Activated T-cell treated with anti-CD3 and anti-CD28 coated beads, Interleukin-2, amount 50 U/mL, for 24 hours (primary cell): ENCODE results near the gene ARHGAP6.

Source experiments
- DNase-seq: peaks from one replicate; pipeline ENCODE4 v3.0.0-alpha.2; 2020
- H3K27ac Mint-ChIP-seq: 2 replicates; pipeline ENCODE4 v1.8.0; 2020; ENCODE audit warnings: mild to moderate bottlenecking, mixed read lengths
- H3K27me3 Mint-ChIP-seq: 2 replicates; pipeline ENCODE4 v1.8.0; 2020; ENCODE audit warnings: mixed read lengths
- H3K36me3 Mint-ChIP-seq: 2 replicates; pipeline ENCODE4 v1.8.0; 2020; ENCODE audit warnings: low read depth, mixed read lengths
- H3K4me1 Mint-ChIP-seq: 2 replicates; pipeline ENCODE4 v1.8.0; 2020; ENCODE audit warnings: low read depth, mixed read lengths
- H3K4me3 Mint-ChIP-seq: 2 replicates; pipeline ENCODE4 v1.8.0; 2020; ENCODE audit warnings: mild to moderate bottlenecking, moderate library complexity, mixed read lengths
- H3K9me3 Mint-ChIP-seq: 2 replicates; pipeline ENCODE4 v1.8.0; 2020; ENCODE audit warnings: mixed read lengths

The ARHGAP6 gene

DNA sequence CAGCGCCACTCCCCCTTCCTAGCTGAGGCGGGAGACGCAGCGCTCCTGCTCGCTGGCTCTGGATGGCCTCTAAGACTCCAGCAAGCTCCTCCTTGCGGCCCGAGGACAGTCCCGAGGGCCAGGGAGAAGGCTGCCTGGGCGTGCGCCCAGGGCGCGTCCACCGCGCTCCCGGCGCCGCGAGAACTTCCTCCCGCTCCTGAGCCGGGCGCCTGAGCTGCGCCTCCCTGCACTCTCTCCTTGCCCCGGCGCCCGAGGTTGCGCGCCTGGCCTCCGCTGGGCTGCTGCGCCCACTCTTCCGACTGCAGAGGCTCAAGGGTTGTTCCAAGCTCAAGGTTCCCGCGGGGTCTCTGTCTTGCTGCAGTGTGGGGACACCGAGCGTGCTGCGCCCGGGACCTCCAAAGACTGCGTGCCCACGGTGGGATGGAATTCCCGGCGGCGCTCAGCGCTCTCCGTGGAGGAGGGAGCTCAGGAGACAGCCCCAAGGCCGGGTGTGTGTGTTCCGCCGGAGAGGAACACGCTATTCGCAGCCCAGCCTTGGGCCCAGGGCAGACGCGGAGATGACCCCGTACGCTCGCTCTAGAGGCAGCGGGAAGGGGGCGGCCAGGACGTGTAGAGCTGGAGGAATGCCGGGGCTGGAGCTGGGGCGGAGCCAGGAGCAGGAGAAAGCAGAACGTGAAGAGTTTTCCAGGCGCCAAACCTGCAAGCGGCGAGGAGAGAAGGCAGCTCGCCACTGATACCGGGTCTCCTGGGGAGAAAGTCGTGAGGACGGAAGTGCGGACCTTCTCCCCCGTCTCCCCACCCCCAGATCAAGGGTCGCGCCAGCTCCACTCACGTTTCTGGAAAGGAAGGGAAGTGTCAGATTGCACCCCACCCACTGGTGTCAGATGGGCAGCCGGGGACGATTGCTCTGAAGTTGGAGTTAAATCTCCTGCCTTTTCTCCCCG, at the start of gene ARHGAP6:
TSS of gene ARHGAP6 (minus strand) at position 753 of the 944 bp plus-strand sequence. CDS start 1,092 bp downstream, outside the sequence.
- Mint-ChIP-seq H3K4me1 (peaks cover 11% of the 10 kb centered on the region), H3K4me3 (peak within 1 kb of the TSS; percentile 32), H3K27ac (no peak within 1 kb of the TSS), H3K9me3 (no peaks in the 10 kb centered on the region), H3K27me3 (peaks cover 89% of the 10 kb centered on the region), H3K36me3 (no peaks in the 10 kb centered on the region)
- DNase-seq, result no peak

GRCh38 chrX:11704725-11705495, 39.2 kb upstream of the ARHGAP6 start:
- Mint-ChIP-seq H3K4me1 (no peaks in the 10 kb centered on the region), H3K36me3 (no peaks in the 10 kb centered on the region)

GRCh38 chrX:11703855-11704254, 38.1 kb upstream of the ARHGAP6 start:
- Mint-ChIP-seq H3K36me3 (no peaks in the 10 kb centered on the region), H3K27me3 (peaks cover 37% of the 10 kb centered on the region), H3K27ac (no peak overlapping the region), H3K4me1 (no peaks in the 10 kb centered on the region), H3K4me3 (no peak overlapping the region), H3K9me3 (no peaks in the 10 kb centered on the region)
- no peak for DNase-seq

More at GRCh38 chrX:11704725-11705495, 39.2 kb upstream of the ARHGAP6 start:
- Mint-ChIP-seq H3K4me3 (no peak overlapping the region), H3K27ac (no peak overlapping the region), H3K9me3 (no peaks in the 10 kb centered on the region), H3K27me3 (peaks cover 37% of the 10 kb centered on the region)
- DNase-seq, result no peak

DNA sequence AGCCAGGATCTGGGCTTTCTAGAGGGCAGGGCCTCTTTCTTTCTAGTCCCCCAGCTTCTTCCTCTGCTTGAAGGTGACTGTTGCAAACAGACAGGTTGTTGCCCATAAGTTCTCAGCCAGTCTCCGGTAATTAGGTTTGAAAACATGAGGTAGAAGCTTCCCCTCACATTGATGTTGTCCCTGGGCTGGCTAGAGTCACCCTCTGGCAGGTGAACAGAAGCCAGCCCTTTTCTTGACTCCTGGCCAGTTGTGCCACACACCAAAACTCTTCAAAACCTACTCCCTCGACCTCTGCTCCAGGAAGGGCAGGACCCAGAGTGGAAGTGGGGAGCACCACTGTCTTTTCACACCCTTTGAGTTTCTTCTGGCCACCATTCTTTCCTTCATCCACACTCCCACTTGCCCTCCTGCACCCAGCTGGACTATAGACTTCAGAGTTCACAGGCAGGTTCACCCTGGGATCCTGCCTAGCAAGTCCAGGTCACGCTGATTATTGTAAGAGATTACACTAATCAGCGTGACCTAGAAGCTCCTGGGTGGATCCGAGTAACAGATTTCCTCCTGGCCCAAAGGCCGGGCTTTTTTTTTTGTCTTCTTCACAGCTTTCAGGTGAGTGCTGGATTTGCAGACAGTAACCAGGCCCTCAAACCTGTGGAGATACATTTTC, 37.4 kb upstream of the ARHGAP6 start:
- H3K27ac Mint-ChIP-seq, result no peak overlapping the region

DNA sequence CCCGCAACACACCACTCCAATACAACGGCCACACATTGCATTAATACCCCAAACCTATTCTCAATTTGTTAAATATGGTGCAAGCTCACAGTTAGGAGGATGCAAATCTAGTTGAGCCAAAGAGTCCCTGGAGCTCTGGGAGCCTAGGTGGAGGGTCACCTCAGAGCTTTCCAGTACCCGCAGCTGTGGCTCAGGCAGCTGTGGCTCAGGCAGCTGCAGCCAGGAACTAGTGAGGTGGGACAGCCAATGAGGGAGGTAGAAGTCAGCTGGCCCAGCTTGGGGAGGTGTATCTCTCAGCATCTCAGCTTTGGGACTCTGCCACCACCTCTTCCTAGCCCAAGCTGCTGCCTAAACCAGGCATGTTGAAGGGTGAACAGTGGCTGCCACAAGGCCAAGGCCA, 36.7 kb upstream of the ARHGAP6 start:
- DNase-seq, result no peak
- H3K36me3 Mint-ChIP-seq, result no peaks in the 10 kb centered on the region

More for the DNA sequence above, 37.4 kb upstream of the ARHGAP6 start:
- Mint-ChIP-seq H3K27me3 (peaks cover 42% of the 10 kb centered on the region), H3K36me3 (no peaks in the 10 kb centered on the region), H3K9me3 (no peaks in the 10 kb centered on the region), H3K4me1 (no peaks in the 10 kb centered on the region), H3K4me3 (no peak overlapping the region)
- DNase-seq, result no peak

DNA sequence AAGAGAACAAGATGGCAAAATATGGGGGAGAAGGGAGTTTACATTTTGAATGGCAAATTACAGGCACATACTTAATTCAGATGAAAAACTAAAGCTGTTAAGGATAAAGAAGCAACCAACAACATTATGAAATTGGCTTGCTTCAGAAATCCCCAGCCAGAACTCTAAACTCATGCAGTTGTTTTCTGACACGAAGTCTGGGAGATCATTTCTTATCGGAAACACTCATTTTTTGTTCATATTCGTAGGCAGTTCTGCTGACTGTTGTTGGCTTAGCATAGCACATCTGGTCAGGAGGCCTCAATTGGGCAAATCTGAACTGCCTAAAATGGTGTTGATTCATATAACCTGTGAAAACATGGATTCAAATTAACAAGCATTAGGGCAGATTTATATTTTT, 33.0 kb upstream of the ARHGAP6 start:
- peaks cover 47% of the 10 kb centered on the region for H3K27me3 Mint-ChIP-seq
- H3K36me3 Mint-ChIP-seq, result no peaks in the 10 kb centered on the region
- H3K9me3 Mint-ChIP-seq, result no peaks in the 10 kb centered on the region
- no peaks in the 10 kb centered on the region for H3K4me1 Mint-ChIP-seq
- no peak for DNase-seq
- no peak overlapping the region for H3K4me3 Mint-ChIP-seq
- H3K27ac Mint-ChIP-seq, result no peak overlapping the region

More for the DNA sequence above, 36.7 kb upstream of the ARHGAP6 start:
- no peak overlapping the region for H3K4me3 Mint-ChIP-seq
- H3K27ac Mint-ChIP-seq, result no peak overlapping the region
- H3K9me3 Mint-ChIP-seq, result no peaks in the 10 kb centered on the region
- no peaks in the 10 kb centered on the region for H3K4me1 Mint-ChIP-seq
- peaks cover 47% of the 10 kb centered on the region for H3K27me3 Mint-ChIP-seq

- Mint-ChIP-seq H3K4me3 (no peak overlapping the region), H3K4me1 (no peaks in the 10 kb centered on the region), H3K27me3 (peaks cover 47% of the 10 kb centered on the region), H3K27ac (no peak overlapping the region), H3K36me3 (no peaks in the 10 kb centered on the region), H3K9me3 (peaks cover 3% of the 10 kb centered on the region)
- DNase-seq, result no peak
Measured at GRCh38 chrX:11688201-11688600, 22.5 kb upstream of the ARHGAP6 start.

GRCh38 chrX:11687157-11687556, 21.4 kb upstream of the ARHGAP6 start:
- Mint-ChIP-seq H3K36me3 (no peaks in the 10 kb centered on the region), H3K4me3 (no peak overlapping the region), H3K4me1 (no peaks in the 10 kb centered on the region), H3K27me3 (peaks cover 45% of the 10 kb centered on the region), H3K27ac (no peak overlapping the region), H3K9me3 (peaks cover 3% of the 10 kb centered on the region)
- DNase-seq, result no peak

DNA sequence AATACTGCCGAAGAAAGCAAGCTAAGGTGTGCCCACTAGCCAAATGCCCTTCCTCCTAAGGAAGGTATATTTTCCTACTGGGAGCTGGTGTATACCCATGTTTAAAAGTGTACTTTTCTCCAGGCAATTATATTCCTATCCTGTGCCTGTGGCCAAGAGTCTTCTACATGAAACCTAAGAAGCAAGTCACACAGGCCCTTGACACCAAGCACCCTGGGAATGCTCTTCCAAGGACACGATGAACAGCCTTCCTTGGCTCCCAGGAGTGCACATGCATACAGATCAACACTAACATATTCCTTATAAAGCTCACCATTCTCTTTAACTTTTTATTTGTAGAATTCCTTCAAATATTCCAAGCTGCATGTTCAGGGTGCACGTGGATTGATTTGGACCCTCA, 17.3 kb upstream of the ARHGAP6 start:
- Mint-ChIP-seq H3K4me3 (no peak overlapping the region), H3K27ac (no peak overlapping the region), H3K4me1 (no peaks in the 10 kb centered on the region), H3K36me3 (no peaks in the 10 kb centered on the region), H3K9me3 (no peaks in the 10 kb centered on the region), H3K27me3 (peaks cover 36% of the 10 kb centered on the region)
- DNase-seq, result no peak

DNA sequence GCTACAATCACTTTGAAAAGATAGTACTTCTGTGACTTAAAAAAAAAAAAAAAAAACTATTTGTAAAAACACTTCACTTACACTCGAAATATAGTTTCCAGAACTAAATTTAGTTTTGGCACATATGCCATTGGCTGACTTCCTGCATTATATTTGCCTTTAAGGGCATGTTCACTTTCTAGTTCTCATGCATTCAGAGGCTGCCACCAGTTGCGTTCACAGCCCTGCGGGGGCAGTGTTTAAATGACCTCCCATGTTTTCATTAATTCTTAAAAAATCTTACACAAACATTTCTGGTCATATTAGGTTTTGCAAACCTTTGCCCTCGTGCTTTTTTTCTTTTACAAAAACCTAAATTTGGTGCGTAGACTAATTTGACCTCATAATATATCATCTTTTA, 12.4 kb upstream of the ARHGAP6 start:
- Mint-ChIP-seq H3K4me1 (no peaks in the 10 kb centered on the region), H3K4me3 (no peak overlapping the region), H3K27ac (no peak overlapping the region)

GRCh38 chrX:11672213-11672612, 6.5 kb upstream of the ARHGAP6 start:
- Mint-ChIP-seq H3K9me3 (no peaks in the 10 kb centered on the region), H3K27me3 (peaks cover 86% of the 10 kb centered on the region), H3K27ac (no peak overlapping the region), H3K4me1 (no peaks in the 10 kb centered on the region), H3K36me3 (no peaks in the 10 kb centered on the region), H3K4me3 (no peak overlapping the region)
- no peak for DNase-seq

More for the DNA sequence above, 12.4 kb upstream of the ARHGAP6 start:
- Mint-ChIP-seq H3K36me3 (no peaks in the 10 kb centered on the region), H3K9me3 (no peaks in the 10 kb centered on the region), H3K27me3 (peaks cover 59% of the 10 kb centered on the region)
- DNase-seq, result no peak

DNA sequence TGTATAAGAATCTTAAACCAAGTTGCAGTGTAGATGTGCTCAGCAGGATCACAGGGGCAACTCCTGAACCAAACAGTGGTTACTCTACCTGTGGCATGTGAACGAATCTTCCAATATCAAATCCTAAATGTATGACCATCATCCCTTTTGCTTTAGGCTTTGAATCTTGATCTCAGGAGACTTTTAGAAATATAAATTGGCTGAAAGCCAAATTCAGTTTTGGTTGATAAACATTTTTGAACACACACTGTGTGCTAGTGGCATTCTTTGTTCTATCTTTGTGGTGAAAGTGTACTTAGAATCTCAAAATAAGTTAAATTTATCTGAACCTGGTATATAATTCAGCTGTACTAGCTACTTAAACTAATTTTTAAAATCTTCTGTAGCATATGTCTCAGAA, 4.6 kb upstream of the ARHGAP6 start:
- DNase-seq, result no peak
- H3K9me3 Mint-ChIP-seq, result no peaks in the 10 kb centered on the region
- H3K27me3 Mint-ChIP-seq, result peaks cover 87% of the 10 kb centered on the region
- H3K36me3 Mint-ChIP-seq, result no peaks in the 10 kb centered on the region
- peaks cover 5% of the 10 kb centered on the region for H3K4me1 Mint-ChIP-seq
- H3K4me3 Mint-ChIP-seq, result no peak overlapping the region
- H3K27ac Mint-ChIP-seq, result no peak overlapping the region

DNA sequence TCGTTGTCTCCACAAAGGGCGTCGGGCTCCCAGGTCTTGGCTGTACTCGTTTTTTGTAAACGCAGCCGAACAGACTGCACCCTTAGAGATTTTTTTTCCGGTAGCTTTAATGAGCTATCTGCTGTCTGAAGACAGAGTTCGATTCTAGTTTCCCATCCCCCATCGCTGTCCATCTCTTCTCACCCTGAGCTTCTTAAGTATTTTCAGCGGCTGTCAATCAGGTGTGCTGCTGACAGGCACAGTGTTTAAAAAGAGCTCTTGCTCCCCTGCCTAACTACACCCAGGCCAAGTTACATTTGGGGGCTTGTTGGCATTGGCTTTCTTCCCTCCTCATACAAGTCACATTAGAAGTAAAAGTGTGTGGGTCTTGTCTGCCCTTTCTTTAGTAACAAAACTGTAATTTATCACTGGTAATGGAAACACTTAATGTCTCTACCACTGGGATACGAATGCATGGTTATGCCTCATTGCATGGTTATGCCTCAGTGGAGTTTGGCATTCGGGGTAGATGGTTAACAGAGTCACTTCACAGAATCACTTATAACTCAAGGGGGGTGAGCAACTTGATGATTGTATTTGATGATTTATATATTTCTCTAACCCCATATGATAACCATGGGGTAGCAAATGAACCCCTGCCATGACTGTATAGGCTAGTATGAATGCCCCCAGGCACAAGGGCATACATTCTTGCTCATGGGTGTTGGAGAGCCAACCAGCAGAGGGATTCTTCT, 1.4 kb upstream of the ARHGAP6 start:
- Mint-ChIP-seq H3K9me3 (no peaks in the 10 kb centered on the region), H3K27ac (no peak overlapping the region), H3K4me1 (peaks cover 11% of the 10 kb centered on the region), H3K4me3 (no peak overlapping the region), H3K36me3 (no peaks in the 10 kb centered on the region), H3K27me3 (peaks cover 88% of the 10 kb centered on the region)
- no peak for DNase-seq

- H3K4me1 Mint-ChIP-seq, result peaks cover 11% of the 10 kb centered on the region
- no peaks in the 10 kb centered on the region for H3K9me3 Mint-ChIP-seq
- peak overlapping the region; percentile 32 for H3K4me3 Mint-ChIP-seq
- DNase-seq, result no peak
- H3K36me3 Mint-ChIP-seq, result no peaks in the 10 kb centered on the region
- no peak overlapping the region for H3K27ac Mint-ChIP-seq
- H3K27me3 Mint-ChIP-seq, result peaks cover 88% of the 10 kb centered on the region
Measured at GRCh38 chrX:11666164-11666563, 444 bp upstream of the ARHGAP6 start.
